RWPE1 (cell line): ENCODE measurements around the gene LRCH1.

ENCODE experiments used
- CTCF ChIA-PET: fragments of 350-600 bp; sonication (Branson Sonifier 250); formaldehyde crosslinking; extraction: SDS; loops from one replicate; lab custom pipeline; 2021; lab: Yijun Ruan, JAX
- POLR2A ChIA-PET: fragments of 400-600 bp; formaldehyde crosslinking; extraction: SDS; loops from one replicate; lab custom pipeline; 2020; ENCODE audit warnings: antibody characterized with exemption; ENCODE audit not compliant: low non-redundant PET; lab: Yijun Ruan, JAX
- DNase-seq: peaks from one replicate; pipeline ENCODE4 v3.0.0; 2012; ENCODE audit warnings: low spot score
- H3K27ac ChIP-seq: fragments of 450-650 bp; 2 replicates; pipeline ENCODE4 v1.5.1; 2017
- CTCF ChIP-seq: fragments of 450-650 bp; conservative IDR thresholded peaks from 2 replicates; pipeline ENCODE4 v1.5.1; 2017; ENCODE audit warnings: low read depth, mild to moderate bottlenecking

Gene LRCH1

GRCh38 chr13:46559272-46559805 lies 6.4 kb downstream of the LRCH1 start:
- no peak overlapping the region for H3K27ac ChIP-seq
- ChIA-PET CTCF (interaction anchor here (0.5 kb wide), 1 partner anchor 14 kb away, joined by 3 read pairs; no protein-coding TSS in a partner anchor), POLR2A (no interaction called here)
- no peak for TF ChIP-seq CTCF
- DNase-seq, result no peak

- no peak for TF ChIP-seq CTCF
- no peak for DNase-seq
- POLR2A ChIA-PET, result no interaction called here
- CTCF ChIA-PET, result no interaction called here
- no peak overlapping the region for H3K27ac ChIP-seq
Observed at GRCh38 chr13:46560778-46561177, 7.8 kb downstream of the LRCH1 start.

GRCh38 chr13:46561286-46561685 lies 8.3 kb downstream of the LRCH1 start:
- no peak for TF ChIP-seq CTCF
- ChIA-PET POLR2A (no interaction called here), CTCF (no interaction called here)
- no peak for DNase-seq
- H3K27ac ChIP-seq, result no peak overlapping the region

- no peak for DNase-seq
- no peak for TF ChIP-seq CTCF
- no peak overlapping the region for H3K27ac ChIP-seq
- POLR2A ChIA-PET, result no interaction called here
- CTCF ChIA-PET, result no interaction called here
Observed at GRCh38 chr13:46561691-46562090, 8.7 kb downstream of the LRCH1 start.

GRCh38 chr13:46562152-46562551 lies 9.2 kb downstream of the LRCH1 start:
- ChIA-PET POLR2A (no interaction called here), CTCF (no interaction called here)
- TF ChIP-seq CTCF, result no peak
- H3K27ac ChIP-seq, result no peak overlapping the region
- DNase-seq, result no peak

- no peak overlapping the region for H3K27ac ChIP-seq
- ChIA-PET POLR2A (no interaction called here), CTCF (no interaction called here)
- no peak for TF ChIP-seq CTCF
- DNase-seq, result no peak
Observed at GRCh38 chr13:46562581-46562980, 9.6 kb downstream of the LRCH1 start.
